Measurements from ENCODE around the gene TEKT1.

GRCh38 chr17:6796017-6796886 is 35.3 kb downstream of the TEKT1 start:
- TF ChIP-seq CTCF (IDR thresholded peaks at IDR 0.05) (no peak), EP300 (IDR thresholded peaks at IDR 0.05) (no peak), CEBPB (IDR thresholded peaks at IDR 0.05) (peak in 1 of 2 experiments; percentile 55; a peak in 2 of 4 replicates), TP53 (CRISPR knock-in tag; IDR thresholded peaks at IDR 0.05) (no peak), JUNB (IDR thresholded peaks at IDR 0.05) (no peak)

Measured in A549 (cell line).